GM23338 (cell line): ENCODE data around the gene ZNF865. TPM values are rescaled to one million over a fixed set of nuclear protein-coding genes. Genes with fewer than 3 reads are reported as not detected.

ENCODE experiments used
- ATAC-seq: fragments of 200-7000 bp; cut with Tn5 transposase; 3 replicates; pipeline ENCODE4 v1.9.1; 2020
- DNase-seq: peaks from one replicate; pipeline ENCODE4 v3.0.0-alpha.2; 2015; ENCODE audit warnings: low spot score
- H2AFZ ChIP-seq: fragments of 200-600 bp; sonication (generic); 2 replicates; pipeline ENCODE4 v1.8.0; 2016; ENCODE audit warnings: antibody characterized with exemption, mild to moderate bottlenecking, moderate library complexity
- H3F3A ChIP-seq: fragments of 200-600 bp; sonication (generic); replicated peaks from 2 replicates; pipeline ENCODE4 v1.8.0; 2017; ENCODE audit warnings: antibody characterized with exemption, mixed run types, low read depth
- H3K27ac ChIP-seq: fragments of 200-600 bp; sonication (generic); 2 replicates; pipeline ENCODE4 v1.6.1; 2016; ENCODE audit warnings: low read depth
- H3K27me3 ChIP-seq: fragments of 200-600 bp; sonication (generic); 2 replicates; pipeline ENCODE4 v1.8.0; 2016; ENCODE audit warnings: mild to moderate bottlenecking, mixed run types, moderate library complexity; ENCODE audit not compliant: insufficient read depth
- H3K36me3 ChIP-seq: fragments of 200-600 bp; sonication (generic); 2 replicates; pipeline ENCODE4 v1.8.0; 2016; ENCODE audit warnings: mild to moderate bottlenecking; ENCODE audit not compliant: insufficient read depth
- H3K4me1 ChIP-seq: fragments of 200-600 bp; sonication (generic); 2 replicates; pipeline ENCODE4 v1.8.0; 2016; ENCODE audit warnings: mild to moderate bottlenecking, moderate library complexity; ENCODE audit not compliant: insufficient read depth
- H3K4me2 ChIP-seq: fragments of 200-600 bp; sonication (generic); 2 replicates; pipeline ENCODE4 v1.7.1; 2017; ENCODE audit warnings: mixed run types
- H3K4me3 ChIP-seq: fragments of 200-600 bp; sonication (generic); 2 replicates; pipeline ENCODE4 v1.6.1; 2016; ENCODE audit warnings: mixed run types
- H3K79me2 ChIP-seq: fragments of 200-600 bp; sonication (generic); replicated peaks from 2 replicates; pipeline ENCODE4 v1.8.0; 2017; ENCODE audit warnings: mild to moderate bottlenecking; ENCODE audit not compliant: insufficient read depth
- H3K9me2 ChIP-seq: fragments of 200-600 bp; sonication (generic); 2 replicates; pipeline ENCODE4 v1.8.0; 2017; ENCODE audit not compliant: insufficient read depth
- H4K20me1 ChIP-seq: fragments of 200-600 bp; sonication (generic); replicated peaks from 2 replicates; pipeline ENCODE4 v1.8.0; 2017; ENCODE audit warnings: mild to moderate bottlenecking; ENCODE audit not compliant: insufficient read depth
- H3K27ac Mint-ChIP-seq: 2 replicates; pipeline ENCODE4 v1.8.0; 2020; ENCODE audit warnings: inconsistent platforms, mild to moderate bottlenecking, moderate library complexity, mixed read lengths
- H3K27me3 Mint-ChIP-seq: 3 replicates; pipeline ENCODE4 v1.8.0; 2022; ENCODE audit warnings: low read depth, mild to moderate bottlenecking, moderate library complexity, mixed read lengths, inconsistent platforms; ENCODE audit not compliant: insufficient read depth, poor library complexity
- H3K36me3 Mint-ChIP-seq: 3 replicates; pipeline ENCODE4 v1.8.0; 2021; ENCODE audit warnings: low read depth, mild to moderate bottlenecking, inconsistent platforms, moderate library complexity, mixed read lengths
- H3K4me1 Mint-ChIP-seq: 3 replicates; pipeline ENCODE4 v1.8.0; 2020; ENCODE audit warnings: mild to moderate bottlenecking, inconsistent platforms, mixed read lengths
- H3K4me3 Mint-ChIP-seq: 3 replicates; pipeline ENCODE4 v1.8.0; 2021; ENCODE audit warnings: moderate library complexity, mild to moderate bottlenecking, inconsistent platforms, mixed read lengths
- H3K9me3 Mint-ChIP-seq: 3 replicates; pipeline ENCODE4 v1.8.0; 2020; ENCODE audit warnings: moderate library complexity, mild to moderate bottlenecking, inconsistent platforms, mixed read lengths
- CREB1 ChIP-seq: fragments of 250-450 bp; sonication (Bioruptor Pico); IDR thresholded peaks from 2 replicates; pipeline ENCODE4 v1.5.0; 2020; ENCODE audit warnings: low read depth, mild to moderate bottlenecking, moderate library complexity
- EZH2 ChIP-seq: fragments of 200-600 bp; sonication (generic); IDR thresholded peaks from one replicate; pipeline ENCODE4 v1.8.0; 2017; ENCODE audit warnings: antibody characterized with exemption, mild to moderate bottlenecking, low read depth; ENCODE audit not compliant: unreplicated experiment
- EZH2phosphoT487 ChIP-seq: fragments of 200-600 bp; sonication (generic); IDR thresholded peaks from one replicate; pipeline ENCODE4 v1.8.1; 2018; ENCODE audit warnings: antibody characterized with exemption; ENCODE audit not compliant: unreplicated experiment
- JUNB ChIP-seq: IDR thresholded peaks from one replicate; pipeline ENCODE4 v1.6.1; 2016; ENCODE audit warnings: antibody characterized with exemption; ENCODE audit not compliant: unreplicated experiment
- NANOG ChIP-seq: IDR thresholded peaks from 2 replicates; pipeline ENCODE4 v1.6.1; 2016; ENCODE audit warnings: antibody characterized with exemption, borderline replicate concordance
- POLR2AphosphoS5 ChIP-seq: IDR thresholded peaks from 2 replicates; pipeline ENCODE4 v1.6.1; 2016; ENCODE audit warnings: antibody characterized with exemption, low read depth
- STAT1 ChIP-seq: IDR thresholded peaks from one replicate; pipeline ENCODE4 v1.6.1; 2016; ENCODE audit warnings: antibody characterized with exemption; ENCODE audit not compliant: unreplicated experiment
- ZNF114 ChIP-seq: fragments of 250-450 bp; sonication (Bioruptor Pico); IDR thresholded peaks from 2 replicates; pipeline ENCODE4 v1.5.0; 2020; ENCODE audit warnings: mild to moderate bottlenecking, moderate library complexity
- ZNF331 ChIP-seq: fragments of 250-450 bp; sonication (Bioruptor Pico); IDR thresholded peaks from 2 replicates; pipeline ENCODE4 v1.5.0; 2020; ENCODE audit warnings: low read depth, mild to moderate bottlenecking, moderate library complexity
- polyA plus RNA-seq: library from polyadenylated mRNA; unstranded; fragments of >200 nt; fragmentation: Nextera tagmentation; extraction: Ambion mirVana; gene quantifications from 2 replicates; pipeline ENCODE4 v1.2.1, GENCODE V29; 2016
- total RNA-seq: library from RNA; depleted of rRNA; stranded (reverse); fragments of >200 nt; shearing (Covaris generic); gene quantifications from 2 replicates; pipeline ENCODE4 v1.2.3, GENCODE V29; 2014
- TF ChIP-seq, protein P1 (sequence below): IDR thresholded peaks from one replicate; pipeline ENCODE4 v1.6.1; 2018; ENCODE audit warnings: antibody characterized with exemption; ENCODE audit not compliant: unreplicated experiment
- TF ChIP-seq, protein P2 (sequence below), 2 experiments: fragments of 200-600 bp in 1 of 2; sonication (generic) in 1 of 2; conservative IDR thresholded peaks; 2 replicates each; pipeline versions ENCODE4 v1.5.1 to v1.6.1; 2016 to 2017; ENCODE audit warnings: antibody characterized with exemption in 2 of 2, low read depth in 2 of 2, mild to moderate bottlenecking in 2 of 2, moderate library complexity in 1 of 2
- TF ChIP-seq, protein P3 (sequence below): fragments of 250-450 bp; sonication (Bioruptor Pico); IDR thresholded peaks from 2 replicates; pipeline ENCODE4 v1.5.0; 2020; ENCODE audit warnings: mild to moderate bottlenecking, moderate library complexity

ZNF865 gene
- total and polyA plus RNA-seq, 2 experiments from 2014 or later = 2.2 to 12.1 TPM

GRCh38 chr19:55650602-55651230 lies 45.3 kb downstream of the ZNF865 start:
- Histone ChIP-seq H3K4me1 (no peaks in the 10 kb centered on the region; the same call in 1 of the 2 replicates), H3K27ac (no peak overlapping the region), H3K9me2 (no peaks in the 10 kb centered on the region), H2AFZ (no peak overlapping the region), H3K27me3 (no peaks in the 10 kb centered on the region), H3K79me2 (peaks cover 17% of the 10 kb centered on the region), H3K4me2 (no peak overlapping the region), H3F3A (peaks cover 15% of the 10 kb centered on the region), H3K36me3 (no peaks in the 10 kb centered on the region), H3K4me3 (no peak overlapping the region), H4K20me1 (no peaks in the 10 kb centered on the region)
- Mint-ChIP-seq H3K27ac (no peak overlapping the region), H3K4me1 (peaks cover 25% of the 10 kb centered on the region), H3K27me3 (peaks cover 43% of the 10 kb centered on the region), H3K9me3 (no peaks in the 10 kb centered on the region; the same call in 2 of the 3 replicates), H3K36me3 (peaks cover 25% of the 10 kb centered on the region), H3K4me3 (peak overlapping the region; percentile 18; the same call in 2 of the 3 replicates)
- TF ChIP-seq, protein P1, sequence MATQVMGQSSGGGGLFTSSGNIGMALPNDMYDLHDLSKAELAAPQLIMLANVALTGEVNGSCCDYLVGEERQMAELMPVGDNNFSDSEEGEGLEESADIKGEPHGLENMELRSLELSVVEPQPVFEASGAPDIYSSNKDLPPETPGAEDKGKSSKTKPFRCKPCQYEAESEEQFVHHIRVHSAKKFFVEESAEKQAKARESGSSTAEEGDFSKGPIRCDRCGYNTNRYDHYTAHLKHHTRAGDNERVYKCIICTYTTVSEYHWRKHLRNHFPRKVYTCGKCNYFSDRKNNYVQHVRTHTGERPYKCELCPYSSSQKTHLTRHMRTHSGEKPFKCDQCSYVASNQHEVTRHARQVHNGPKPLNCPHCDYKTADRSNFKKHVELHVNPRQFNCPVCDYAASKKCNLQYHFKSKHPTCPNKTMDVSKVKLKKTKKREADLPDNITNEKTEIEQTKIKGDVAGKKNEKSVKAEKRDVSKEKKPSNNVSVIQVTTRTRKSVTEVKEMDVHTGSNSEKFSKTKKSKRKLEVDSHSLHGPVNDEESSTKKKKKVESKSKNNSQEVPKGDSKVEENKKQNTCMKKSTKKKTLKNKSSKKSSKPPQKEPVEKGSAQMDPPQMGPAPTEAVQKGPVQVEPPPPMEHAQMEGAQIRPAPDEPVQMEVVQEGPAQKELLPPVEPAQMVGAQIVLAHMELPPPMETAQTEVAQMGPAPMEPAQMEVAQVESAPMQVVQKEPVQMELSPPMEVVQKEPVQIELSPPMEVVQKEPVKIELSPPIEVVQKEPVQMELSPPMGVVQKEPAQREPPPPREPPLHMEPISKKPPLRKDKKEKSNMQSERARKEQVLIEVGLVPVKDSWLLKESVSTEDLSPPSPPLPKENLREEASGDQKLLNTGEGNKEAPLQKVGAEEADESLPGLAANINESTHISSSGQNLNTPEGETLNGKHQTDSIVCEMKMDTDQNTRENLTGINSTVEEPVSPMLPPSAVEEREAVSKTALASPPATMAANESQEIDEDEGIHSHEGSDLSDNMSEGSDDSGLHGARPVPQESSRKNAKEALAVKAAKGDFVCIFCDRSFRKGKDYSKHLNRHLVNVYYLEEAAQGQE = no peak
- TF ChIP-seq STAT1 = no peak
- no peak for TF ChIP-seq EZH2phosphoT487
- TF ChIP-seq, protein P2, sequence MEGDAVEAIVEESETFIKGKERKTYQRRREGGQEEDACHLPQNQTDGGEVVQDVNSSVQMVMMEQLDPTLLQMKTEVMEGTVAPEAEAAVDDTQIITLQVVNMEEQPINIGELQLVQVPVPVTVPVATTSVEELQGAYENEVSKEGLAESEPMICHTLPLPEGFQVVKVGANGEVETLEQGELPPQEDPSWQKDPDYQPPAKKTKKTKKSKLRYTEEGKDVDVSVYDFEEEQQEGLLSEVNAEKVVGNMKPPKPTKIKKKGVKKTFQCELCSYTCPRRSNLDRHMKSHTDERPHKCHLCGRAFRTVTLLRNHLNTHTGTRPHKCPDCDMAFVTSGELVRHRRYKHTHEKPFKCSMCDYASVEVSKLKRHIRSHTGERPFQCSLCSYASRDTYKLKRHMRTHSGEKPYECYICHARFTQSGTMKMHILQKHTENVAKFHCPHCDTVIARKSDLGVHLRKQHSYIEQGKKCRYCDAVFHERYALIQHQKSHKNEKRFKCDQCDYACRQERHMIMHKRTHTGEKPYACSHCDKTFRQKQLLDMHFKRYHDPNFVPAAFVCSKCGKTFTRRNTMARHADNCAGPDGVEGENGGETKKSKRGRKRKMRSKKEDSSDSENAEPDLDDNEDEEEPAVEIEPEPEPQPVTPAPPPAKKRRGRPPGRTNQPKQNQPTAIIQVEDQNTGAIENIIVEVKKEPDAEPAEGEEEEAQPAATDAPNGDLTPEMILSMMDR (conservative IDR thresholded peaks at IDR 0.05; ENCODE audit: low read depth in 2 of 2) = no peak
- TF ChIP-seq ZNF114 = no peak
- TF ChIP-seq, protein P3, sequence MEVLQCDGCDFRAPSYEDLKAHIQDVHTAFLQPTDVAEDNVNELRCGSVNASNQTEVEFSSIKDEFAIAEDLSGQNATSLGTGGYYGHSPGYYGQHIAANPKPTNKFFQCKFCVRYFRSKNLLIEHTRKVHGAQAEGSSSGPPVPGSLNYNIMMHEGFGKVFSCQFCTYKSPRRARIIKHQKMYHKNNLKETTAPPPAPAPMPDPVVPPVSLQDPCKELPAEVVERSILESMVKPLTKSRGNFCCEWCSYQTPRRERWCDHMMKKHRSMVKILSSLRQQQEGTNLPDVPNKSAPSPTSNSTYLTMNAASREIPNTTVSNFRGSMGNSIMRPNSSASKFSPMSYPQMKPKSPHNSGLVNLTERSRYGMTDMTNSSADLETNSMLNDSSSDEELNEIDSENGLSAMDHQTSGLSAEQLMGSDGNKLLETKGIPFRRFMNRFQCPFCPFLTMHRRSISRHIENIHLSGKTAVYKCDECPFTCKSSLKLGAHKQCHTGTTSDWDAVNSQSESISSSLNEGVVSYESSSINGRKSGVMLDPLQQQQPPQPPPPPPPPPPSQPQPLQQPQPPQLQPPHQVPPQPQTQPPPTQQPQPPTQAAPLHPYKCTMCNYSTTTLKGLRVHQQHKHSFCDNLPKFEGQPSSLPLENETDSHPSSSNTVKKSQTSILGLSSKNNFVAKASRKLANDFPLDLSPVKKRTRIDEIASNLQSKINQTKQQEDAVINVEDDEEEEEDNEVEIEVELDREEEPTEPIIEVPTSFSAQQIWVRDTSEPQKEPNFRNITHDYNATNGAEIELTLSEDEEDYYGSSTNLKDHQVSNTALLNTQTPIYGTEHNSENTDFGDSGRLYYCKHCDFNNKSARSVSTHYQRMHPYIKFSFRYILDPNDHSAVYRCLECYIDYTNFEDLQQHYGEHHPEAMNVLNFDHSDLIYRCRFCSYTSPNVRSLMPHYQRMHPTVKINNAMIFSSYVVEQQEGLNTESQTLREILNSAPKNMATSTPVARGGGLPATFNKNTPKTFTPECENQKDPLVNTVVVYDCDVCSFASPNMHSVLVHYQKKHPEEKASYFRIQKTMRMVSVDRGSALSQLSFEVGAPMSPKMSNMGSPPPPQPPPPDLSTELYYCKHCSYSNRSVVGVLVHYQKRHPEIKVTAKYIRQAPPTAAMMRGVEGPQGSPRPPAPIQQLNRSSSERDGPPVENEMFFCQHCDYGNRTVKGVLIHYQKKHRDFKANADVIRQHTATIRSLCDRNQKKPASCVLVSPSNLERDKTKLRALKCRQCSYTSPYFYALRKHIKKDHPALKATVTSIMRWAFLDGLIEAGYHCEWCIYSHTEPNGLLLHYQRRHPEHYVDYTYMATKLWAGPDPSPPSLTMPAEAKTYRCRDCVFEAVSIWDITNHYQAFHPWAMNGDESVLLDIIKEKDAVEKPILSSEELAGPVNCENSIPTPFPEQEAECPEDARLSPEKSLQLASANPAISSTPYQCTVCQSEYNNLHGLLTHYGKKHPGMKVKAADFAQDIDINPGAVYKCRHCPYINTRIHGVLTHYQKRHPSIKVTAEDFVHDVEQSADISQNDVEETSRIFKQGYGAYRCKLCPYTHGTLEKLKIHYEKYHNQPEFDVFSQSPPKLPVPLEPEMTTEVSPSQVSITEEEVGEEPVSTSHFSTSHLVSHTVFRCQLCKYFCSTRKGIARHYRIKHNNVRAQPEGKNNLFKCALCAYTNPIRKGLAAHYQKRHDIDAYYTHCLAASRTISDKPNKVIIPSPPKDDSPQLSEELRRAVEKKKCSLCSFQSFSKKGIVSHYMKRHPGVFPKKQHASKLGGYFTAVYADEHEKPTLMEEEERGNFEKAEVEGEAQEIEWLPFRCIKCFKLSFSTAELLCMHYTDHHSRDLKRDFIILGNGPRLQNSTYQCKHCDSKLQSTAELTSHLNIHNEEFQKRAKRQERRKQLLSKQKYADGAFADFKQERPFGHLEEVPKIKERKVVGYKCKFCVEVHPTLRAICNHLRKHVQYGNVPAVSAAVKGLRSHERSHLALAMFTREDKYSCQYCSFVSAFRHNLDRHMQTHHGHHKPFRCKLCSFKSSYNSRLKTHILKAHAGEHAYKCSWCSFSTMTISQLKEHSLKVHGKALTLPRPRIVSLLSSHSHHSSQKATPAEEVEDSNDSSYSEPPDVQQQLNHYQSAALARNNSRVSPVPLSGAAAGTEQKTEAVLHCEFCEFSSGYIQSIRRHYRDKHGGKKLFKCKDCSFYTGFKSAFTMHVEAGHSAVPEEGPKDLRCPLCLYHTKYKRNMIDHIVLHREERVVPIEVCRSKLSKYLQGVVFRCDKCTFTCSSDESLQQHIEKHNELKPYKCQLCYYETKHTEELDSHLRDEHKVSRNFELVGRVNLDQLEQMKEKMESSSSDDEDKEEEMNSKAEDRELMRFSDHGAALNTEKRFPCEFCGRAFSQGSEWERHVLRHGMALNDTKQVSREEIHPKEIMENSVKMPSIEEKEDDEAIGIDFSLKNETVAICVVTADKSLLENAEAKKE (CRISPR knock-in tag) = no peak
- TF ChIP-seq EZH2 = no peak
- TF ChIP-seq NANOG = no peak
- TF ChIP-seq CREB1 = no peak
- TF ChIP-seq ZNF331 (CRISPR knock-in tag) = no peak
- no peak for TF ChIP-seq JUNB
- TF ChIP-seq POLR2AphosphoS5 = no peak
- DNase-seq (no peak), ATAC-seq (no peak)
